A673 (cell line): ENCODE measurements around the gene PCCA. TPM values are rescaled to one million over a fixed set of nuclear protein-coding genes. Genes with fewer than 3 reads are reported as not detected.
A peak's percentile ranks its signal among the peaks of the same experiment; 100 is the strongest.

Experiments used
- BruUV-seq: library from RNA; stranded (reverse); fragments of 400-500 nt; replicated peaks from 2 replicates; lab custom pipeline; 2021; lab: Mats Ljungman, UMichigan
- CTCF ChIA-PET: fragments of 300-600 bp; sonication (Branson Sonifier 250); formaldehyde crosslinking; loops from one replicate; lab custom pipeline; 2022; ENCODE audit warnings: antibody characterized with exemption; lab: Charles Lee
- POLR2A ChIA-PET: fragments of 300-600 bp; sonication (Branson Sonifier 250); formaldehyde crosslinking; loops from one replicate; lab custom pipeline; 2022; ENCODE audit warnings: antibody characterized with exemption; ENCODE audit not compliant: low non-redundant PET; lab: Charles Lee
- DNase-seq: peaks from one replicate; pipeline ENCODE4 v3.0.0-alpha.2; 2015; ENCODE audit warnings: low spot score
- H3K27ac ChIP-seq: fragments of 200-600 bp; sonication (generic); 2 replicates; pipeline ENCODE4 v1.5.1; 2016; ENCODE audit warnings: mixed run types, low read depth, mild to moderate bottlenecking, mixed read lengths, antibody characterized with exemption, low read length; ENCODE audit not compliant: poor library complexity, severe bottlenecking
- H3K27me3 ChIP-seq: fragments of 200-600 bp; sonication (generic); replicated peaks from 2 replicates; pipeline ENCODE4 v1.6.1; 2017; ENCODE audit warnings: mixed run types, low read depth, mild to moderate bottlenecking, mixed read lengths, antibody characterized with exemption, low read length; ENCODE audit not compliant: insufficient read depth, poor library complexity
- H3K36me3 ChIP-seq: fragments of 200-600 bp; sonication (generic); 2 replicates; pipeline ENCODE4 v1.6.1; 2016; ENCODE audit warnings: mixed run types, mild to moderate bottlenecking, mixed read lengths, antibody characterized with exemption, low read length; ENCODE audit not compliant: insufficient read depth, poor library complexity, severe bottlenecking
- H3K4me1 ChIP-seq: fragments of 200-600 bp; sonication (generic); 2 replicates; pipeline ENCODE4 v1.6.1; 2017; ENCODE audit warnings: mixed run types, mild to moderate bottlenecking, mixed read lengths, antibody characterized with exemption, low read length; ENCODE audit not compliant: insufficient read depth, poor library complexity, severe bottlenecking
- H3K4me3 ChIP-seq: fragments of 200-600 bp; sonication (generic); 2 replicates; pipeline ENCODE4 v1.5.1; 2016; ENCODE audit warnings: low read depth, mixed run types, mild to moderate bottlenecking, mixed read lengths, low read length; ENCODE audit not compliant: poor library complexity, severe bottlenecking
- H3K9me3 ChIP-seq: fragments of 200-600 bp; sonication (generic); 2 replicates; pipeline ENCODE4 v1.6.1; 2016; ENCODE audit warnings: mixed run types, low read depth, mild to moderate bottlenecking, mixed read lengths, antibody characterized with exemption, low read length; ENCODE audit not compliant: poor library complexity, severe bottlenecking
- CTCF ChIP-seq: fragments of 300-800, 200-600 bp; sonication (generic); conservative IDR thresholded peaks from 2 replicates; pipeline ENCODE4 v1.5.1; 2017; ENCODE audit warnings: low read depth, mild to moderate bottlenecking, antibody characterized with exemption, low read length, moderate library complexity, mixed read lengths
- EZH2 ChIP-seq: fragments of 200-600 bp; sonication (generic); IDR thresholded peaks from 2 replicates; pipeline ENCODE4 v1.6.1; 2017; ENCODE audit warnings: borderline replicate concordance, low read depth, mild to moderate bottlenecking, mixed read lengths, antibody characterized with exemption, low read length; ENCODE audit not compliant: poor library complexity, severe bottlenecking
- intact Hi-C: fragments of 100-400 bp; cut with micrococcal nuclease; formaldehyde crosslinking; loops from one replicate; pipeline ENCODE4 v1.10.0; 2022; ENCODE audit not compliant: unreplicated experiment
- total RNA-seq: library from RNA; stranded (reverse); gene quantifications from 2 replicates; pipeline ENCODE4 v1.2.3, GENCODE V29; 2021

The PCCA gene
- total RNA-seq, 1 experiment from 2014 or later, result 93.0 TPM

GRCh38 chr13:100515410-100515800 lies 426.5 kb downstream of the PCCA start:
- POLR2A ChIA-PET, result interaction anchor here (1.1 kb wide), 1 partner anchor 217 kb away, joined by 4 read pairs; no protein-coding TSS in a partner anchor
- intact Hi-C loops, result loop anchor here (1.0 to 10.0 kb wide), 6 partner anchors 281 to 857 kb away; no protein-coding TSS in a partner anchor
- TF ChIP-seq CTCF (no peak), EZH2 (no peak)
- Histone ChIP-seq H3K4me3 (peak overlapping the region; percentile 9), H3K36me3 (no peaks in the 10 kb centered on the region), H3K27ac (peak overlapping the region; percentile 80), H3K4me1 (peaks cover 99% of the 10 kb centered on the region), H3K27me3 (no peaks in the 10 kb centered on the region), H3K9me3 (no peaks in the 10 kb centered on the region)
- CTCF ChIA-PET, result interaction anchor here (0.5 to 1.1 kb wide), 4 partner anchors 218 to 1072 kb away, joined by 3 read pairs; no protein-coding TSS in a partner anchor
- peak; percentile 65 for DNase-seq
- TSS peak; percentile 38 for BruUV-seq

- no TSS peak for BruUV-seq
- no peak for TF ChIP-seq EZH2
- Histone ChIP-seq H3K4me3 (no peak overlapping the region), H3K9me3 (no peaks in the 10 kb centered on the region), H3K27me3 (no peaks in the 10 kb centered on the region), H3K4me1 (peaks cover 98% of the 10 kb centered on the region), H3K27ac (peak overlapping the region; percentile 80), H3K36me3 (no peaks in the 10 kb centered on the region)
- POLR2A ChIA-PET, result interaction anchor here (0.6 kb wide), 1 partner anchor 530 kb away, joined by 9 read pairs; no protein-coding TSS in a partner anchor
- peak; percentile 68 for DNase-seq
- CTCF ChIA-PET, result no interaction called here
- intact Hi-C loops, result loop anchor here (10.0 kb wide), 2 partner anchors 382 to 608 kb away; no protein-coding TSS in a partner anchor
Observed at GRCh38 chr13:100517135-100517534, 428.2 kb downstream of the PCCA start.

- peak overlapping the region; percentile 80 for H3K27ac ChIP-seq
- no peak for TF ChIP-seq EZH2
- no peak for TF ChIP-seq CTCF
- no peaks in the 10 kb centered on the region for H3K9me3 ChIP-seq
- POLR2A ChIA-PET, result no interaction called here
- BruUV-seq, result no TSS peak
- no peaks in the 10 kb centered on the region for H3K27me3 ChIP-seq
- H3K36me3 ChIP-seq, result no peaks in the 10 kb centered on the region
- intact Hi-C loops, result loop anchor here (10.0 kb wide), 2 partner anchors 383 to 607 kb away; no protein-coding TSS in a partner anchor
- peaks cover 98% of the 10 kb centered on the region for H3K4me1 ChIP-seq
- H3K4me3 ChIP-seq, result no peak overlapping the region
- no peak for DNase-seq
- CTCF ChIA-PET, result no interaction called here
Observed at GRCh38 chr13:100517728-100518127, 428.8 kb downstream of the PCCA start.
